ENCODE data around the gene ZFAND3. TPM values are rescaled to one million over a fixed set of nuclear protein-coding genes. Genes with fewer than 3 reads are reported as not detected.

The ZFAND3 gene
- total RNA-seq, 1 experiment from 2014 or later: 107 TPM

DNA sequence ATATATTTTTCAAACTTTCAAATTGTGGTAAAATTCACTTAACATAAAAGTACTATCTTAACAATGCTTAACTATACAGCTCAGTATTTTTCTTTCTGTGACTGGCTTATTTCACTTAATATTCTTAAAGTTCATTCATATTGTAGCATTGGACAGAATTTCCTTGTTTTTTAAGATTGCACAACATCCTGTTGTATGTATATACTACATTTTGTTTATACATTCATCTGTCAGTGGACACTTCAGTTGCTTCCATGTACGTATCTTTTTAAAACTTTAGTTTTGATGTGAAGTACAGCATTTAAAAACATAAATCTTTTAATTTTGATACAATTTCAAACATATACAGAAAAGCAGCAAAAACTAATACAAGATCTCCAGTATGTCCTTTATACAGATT is 220.7 kb downstream of the ZFAND3 start:
- Histone ChIP-seq H3K9me3 (no peaks in the 10 kb centered on the region), H3K36me3 (ENCODE audit: control insufficient read depth, insufficient read depth, low read length) (no peaks in the 10 kb centered on the region), H3K27me3 (replicated peaks; ENCODE audit: control insufficient read depth, insufficient read depth, low read length) (no peaks in the 10 kb centered on the region), H3K4me3 (ENCODE audit: low read depth, low read length) (no peak overlapping the region), H3K4me1 (peaks cover 4% of the 10 kb centered on the region; the same call in 1 of the 2 replicates)
- intact Hi-C loops (cut with micrococcal nuclease; ENCODE audit: unreplicated experiment): no loop called here
- ChIA-PET CTCF (no interaction called here), POLR2A (no interaction called here)
- BruUV-seq (replicated peaks): no TSS peak
- TF ChIP-seq CTCF (IDR thresholded peaks at IDR 0.05; ENCODE audit: insufficient read depth in 1 of 2, low read depth in 1 of 2, low read length in 1 of 2, severe bottlenecking in 1 of 2, unreplicated experiment in 1 of 2): no peak
- Mint-ChIP-seq H3K36me3 (ENCODE audit: insufficient read depth, unreplicated experiment) (peaks cover 6% of the 10 kb centered on the region), H3K4me1 (ENCODE audit: low read depth, unreplicated experiment) (no peaks in the 10 kb centered on the region), H3K4me3 (ENCODE audit: unreplicated experiment) (no peak overlapping the region), H3K9me3 (ENCODE audit: unreplicated experiment) (no peaks in the 10 kb centered on the region), H3K27ac (ENCODE audit: unreplicated experiment) (no peak overlapping the region), H3K27me3 (ENCODE audit: insufficient read depth, unreplicated experiment) (no peaks in the 10 kb centered on the region)
- DNase-seq: no peak

GRCh38 chr6:38043259-38043753 is 223.8 kb downstream of the ZFAND3 start:
- H3K4me1 Mint-ChIP-seq (ENCODE audit: low read depth, unreplicated experiment): no peaks in the 10 kb centered on the region
- H3K4me1 ChIP-seq: peaks cover 7% of the 10 kb centered on the region

DNA sequence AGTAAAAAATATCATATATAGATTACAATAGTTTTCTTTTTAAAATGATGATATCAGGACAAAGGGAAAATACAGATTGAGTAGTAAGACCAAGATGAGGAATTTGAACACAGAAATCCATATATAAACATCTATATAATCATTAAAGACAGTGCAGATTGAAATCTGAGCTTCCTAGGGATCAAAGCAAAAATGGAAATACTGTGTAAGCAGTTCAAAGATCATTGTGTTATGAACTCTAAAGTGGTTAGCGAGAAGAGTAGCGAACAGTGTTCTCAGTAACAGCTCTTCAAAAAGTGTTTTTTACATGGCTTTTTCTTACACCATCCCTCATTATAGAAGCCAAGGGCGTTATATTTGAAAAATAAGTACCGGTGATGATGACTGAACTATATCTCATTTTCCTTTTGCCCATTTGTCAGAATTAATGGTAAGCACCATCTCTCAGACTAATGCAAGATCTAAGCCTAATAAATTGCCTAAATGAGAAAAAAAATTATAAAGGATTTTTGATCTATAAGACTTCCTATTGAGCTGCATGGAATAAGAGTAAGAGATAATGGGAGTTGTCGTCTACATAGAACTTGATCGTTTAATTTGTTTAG is 226.3 kb downstream of the ZFAND3 start:
- no peak overlapping the region for H3K27ac Mint-ChIP-seq (ENCODE audit: unreplicated experiment)
- H3K27me3 Mint-ChIP-seq (ENCODE audit: insufficient read depth, unreplicated experiment): no peaks in the 10 kb centered on the region
- TF ChIP-seq CTCF (IDR thresholded peaks at IDR 0.05; ENCODE audit: insufficient read depth in 1 of 2, low read depth in 1 of 2, low read length in 1 of 2, severe bottlenecking in 1 of 2, unreplicated experiment in 1 of 2): no peak
- H3K9me3 Mint-ChIP-seq (ENCODE audit: unreplicated experiment): no peaks in the 10 kb centered on the region
- H3K4me1 ChIP-seq: peaks cover 7% of the 10 kb centered on the region
- no peaks in the 10 kb centered on the region for H3K36me3 ChIP-seq (ENCODE audit: control insufficient read depth, insufficient read depth, low read length)
- H3K27me3 ChIP-seq (replicated peaks; ENCODE audit: control insufficient read depth, insufficient read depth, low read length): no peaks in the 10 kb centered on the region
- no peak overlapping the region for H3K4me3 ChIP-seq (ENCODE audit: low read depth, low read length)
- H3K9me3 ChIP-seq: no peaks in the 10 kb centered on the region
- no TSS peak for BruUV-seq (replicated peaks)
- POLR2A ChIA-PET: no interaction called here
- no peak overlapping the region for H3K4me3 Mint-ChIP-seq (ENCODE audit: unreplicated experiment)
- DNase-seq: no peak
- intact Hi-C loops (cut with micrococcal nuclease; ENCODE audit: unreplicated experiment): no loop called here
- no peaks in the 10 kb centered on the region for H3K4me1 Mint-ChIP-seq (ENCODE audit: low read depth, unreplicated experiment)
- peaks cover 6% of the 10 kb centered on the region for H3K36me3 Mint-ChIP-seq (ENCODE audit: insufficient read depth, unreplicated experiment)
- CTCF ChIA-PET: no interaction called here

More at GRCh38 chr6:38043259-38043753, 223.8 kb downstream of the ZFAND3 start:
- intact Hi-C loops (cut with micrococcal nuclease; ENCODE audit: unreplicated experiment): no loop called here
- peaks cover 6% of the 10 kb centered on the region for H3K36me3 Mint-ChIP-seq (ENCODE audit: insufficient read depth, unreplicated experiment)
- no peak for TF ChIP-seq CTCF (IDR thresholded peaks at IDR 0.05; ENCODE audit: insufficient read depth in 1 of 2, low read depth in 1 of 2, low read length in 1 of 2, severe bottlenecking in 1 of 2, unreplicated experiment in 1 of 2)
- CTCF ChIA-PET: no interaction called here
- no peaks in the 10 kb centered on the region for H3K9me3 ChIP-seq
- no peak overlapping the region for H3K4me3 Mint-ChIP-seq (ENCODE audit: unreplicated experiment)
- H3K36me3 ChIP-seq (ENCODE audit: control insufficient read depth, insufficient read depth, low read length): no peaks in the 10 kb centered on the region
- no peaks in the 10 kb centered on the region for H3K9me3 Mint-ChIP-seq (ENCODE audit: unreplicated experiment)
- H3K27me3 Mint-ChIP-seq (ENCODE audit: insufficient read depth, unreplicated experiment): no peaks in the 10 kb centered on the region
- no peak for DNase-seq
- no peaks in the 10 kb centered on the region for H3K27me3 ChIP-seq (replicated peaks; ENCODE audit: control insufficient read depth, insufficient read depth, low read length)
- POLR2A ChIA-PET: no interaction called here
- H3K4me3 ChIP-seq (ENCODE audit: low read depth, low read length): no peak overlapping the region
- H3K27ac Mint-ChIP-seq (ENCODE audit: unreplicated experiment): no peak overlapping the region
- no TSS peak for BruUV-seq (replicated peaks)

All from Caco-2 (cell line).